Testis (tissue), 3 donors: ENCODE results near the gene PDPK1. TPM values are rescaled to one million over a fixed set of nuclear protein-coding genes. Genes with fewer than 3 reads are reported as not detected.

ENCODE experiments used
- DNase-seq: peaks from one replicate; pipeline ENCODE4 v3.0.0-alpha.2; 2019
- H3K27ac ChIP-seq, 2 donors: fragments of 200-600 bp; sonication (generic); one replicate each; pipeline ENCODE4 v1.5.1; 2019
- H3K27me3 ChIP-seq: fragments of 200-600 bp; sonication (generic); one replicate; pipeline ENCODE4 v1.5.1; 2019
- H3K36me3 ChIP-seq: fragments of 200-600 bp; sonication (generic); one replicate; pipeline ENCODE4 v1.5.1; 2017; ENCODE audit warnings: low read depth; ENCODE audit errors: missing control alignments
- H3K4me1 ChIP-seq: fragments of 200-600 bp; sonication (generic); one replicate; pipeline ENCODE4 v1.5.1; 2019
- H3K4me3 ChIP-seq, 2 donors: fragments of 200-600 bp; sonication (generic); one replicate each; pipeline ENCODE4 v1.5.1; 2017 to 2019
- H3K9me3 ChIP-seq: fragments of 200-600 bp; sonication (generic); one replicate; pipeline ENCODE4 v1.5.1; 2017
- CTCF ChIP-seq, 3 experiments: fragments of 450-650 bp in 2 of 3; fragments of 200-600 bp in 1 of 3; sonication (generic) in 1 of 3; IDR thresholded peaks; one replicate each; pipeline ENCODE4 v1.5.1; 2016 to 2019; ENCODE audit warnings: antibody characterized with exemption in 3 of 3, mild to moderate bottlenecking in 2 of 3, moderate library complexity in 1 of 3
- POLR2A ChIP-seq: fragments of 450-650 bp; IDR thresholded peaks from one replicate; pipeline ENCODE4 v1.6.1; 2017; ENCODE audit warnings: antibody characterized with exemption, mild to moderate bottlenecking, moderate library complexity
- WGBS, 2 donors: methylation state at CpG; one replicate each; pipeline ENCODE4 v1.1.5; 2018; 5-methylcytosine and 5-hydroxymethylcytosine counted together
- intact Hi-C: fragments of 100-400 bp; cut with DNase I; formaldehyde crosslinking; loops from one replicate; pipeline ENCODE4 v1.15.1; 2023; ENCODE audit warnings: low total_unique reads
- polyA plus RNA-seq: library from polyadenylated mRNA; stranded (reverse); fragments of 350-450 nt; fragmentation: Illumina TruSeq; extraction: RNeasy Lipid Tissue Mini Kit (QIAGEN cat#74804); gene quantifications from one replicate; pipeline ENCODE4 v1.2.3, GENCODE V29; 2014; ENCODE audit warnings: low read depth, low replicate concordance; ENCODE audit not compliant: insufficient read depth
- total RNA-seq, 2 donors: library from RNA; depleted of rRNA; stranded (reverse); fragments of >200 nt; gene quantifications; one replicate each; pipeline ENCODE4 v1.2.3, GENCODE V29; 2016

The PDPK1 gene
- total and polyA plus RNA-seq, 3 donors from 2014 or later, result 53.0 to 75.3 (median 61.1) TPM

DNA sequence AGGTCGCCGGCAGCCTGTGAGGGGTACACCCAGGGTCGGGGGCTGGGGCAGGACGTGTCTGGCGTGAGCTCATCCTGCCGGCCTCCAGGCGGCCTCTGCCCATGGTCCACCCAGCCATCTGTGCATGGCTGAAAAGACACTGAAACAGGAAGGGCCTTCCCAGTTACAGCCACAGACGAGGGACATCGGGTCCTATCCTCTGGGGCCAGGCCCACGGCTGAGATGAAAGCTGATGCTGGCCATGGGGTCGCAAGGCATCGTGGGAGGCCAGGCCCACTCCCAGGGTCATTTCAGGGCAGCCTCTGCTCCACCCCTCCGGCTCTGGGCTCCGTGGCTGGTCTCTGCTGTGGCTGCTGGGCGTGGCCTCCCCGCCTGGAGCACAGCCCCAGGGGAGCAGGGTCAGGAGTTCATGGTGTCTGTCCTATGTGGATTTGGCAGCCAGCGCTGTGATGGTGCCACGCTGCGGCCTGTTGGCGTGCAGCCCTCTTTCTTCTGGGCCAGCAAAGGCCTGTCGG, 40.6 kb upstream of the PDPK1 start:
- Histone ChIP-seq H3K4me3 (no peak overlapping the region), H3K36me3 (no peaks in the 10 kb centered on the region), H3K4me1 (peaks cover 23% of the 10 kb centered on the region), H3K27ac (no peak overlapping the region), H3K9me3 (no peaks in the 10 kb centered on the region), H3K27me3 (no peaks in the 10 kb centered on the region)
- DNase-seq, result peak; percentile 75
- intact Hi-C loops, result no loop called here
- WGBS, 2 donors, result 54 to 65% methylated on average over 8 to 21 of the region's 21 CpGs
- TF ChIP-seq POLR2A, result no peak

- DNase-seq, result no peak
- WGBS, 2 donors, result 75 to 80% methylated on average over 15 to 26 of the region's 26 CpGs
- Histone ChIP-seq H3K4me3 (no peak overlapping the region), H3K9me3 (no peaks in the 10 kb centered on the region), H3K36me3 (no peaks in the 10 kb centered on the region), H3K4me1 (peaks cover 28% of the 10 kb centered on the region), H3K27ac (no peak overlapping the region), H3K27me3 (no peaks in the 10 kb centered on the region)
- intact Hi-C loops, result no loop called here
- TF ChIP-seq POLR2A (no peak), CTCF (IDR thresholded peaks at IDR 0.05) (no peak)
Observed at GRCh38 chr16:2497695-2498484, 39.9 kb upstream of the PDPK1 start.

GRCh38 chr16:2498531-2499253, 39.1 kb upstream of the PDPK1 start:
- no peak for TF ChIP-seq POLR2A
- no peak for TF ChIP-seq CTCF (IDR thresholded peaks at IDR 0.05)
- intact Hi-C loops, result no loop called here
- DNase-seq, result no peak
- Histone ChIP-seq H3K36me3 (no peaks in the 10 kb centered on the region), H3K4me1 (peaks cover 30% of the 10 kb centered on the region), H3K27ac (no peak overlapping the region), H3K4me3 (no peak overlapping the region), H3K27me3 (no peaks in the 10 kb centered on the region), H3K9me3 (no peaks in the 10 kb centered on the region)
- WGBS, 2 donors, result 77% methylated on average over 15 of the region's 15 CpGs; no CpG with 5 or more reads in 1 of the 2 donors

DNA sequence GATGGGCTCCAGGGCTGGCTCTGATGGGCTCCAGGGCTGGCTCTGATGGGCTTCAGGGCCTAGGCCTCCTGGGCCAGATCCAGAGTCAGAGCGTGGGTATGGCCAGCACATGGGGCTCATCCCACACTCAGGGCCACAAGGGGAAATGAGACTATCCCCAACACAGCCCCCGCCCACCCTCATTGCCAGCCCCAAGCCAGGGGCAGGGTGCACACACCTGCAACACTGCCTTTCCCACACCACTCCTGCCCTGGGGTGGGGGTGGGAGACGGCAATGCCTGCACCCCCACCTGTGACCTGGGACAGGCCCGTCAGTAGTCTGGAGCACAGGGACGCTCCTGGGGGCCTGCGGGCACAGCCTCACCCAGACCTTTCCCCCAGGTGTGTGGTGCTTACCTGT, 38.4 kb upstream of the PDPK1 start:
- no peaks in the 10 kb centered on the region for H3K9me3 ChIP-seq
- intact Hi-C loops, result no loop called here
- peaks cover 30% of the 10 kb centered on the region for H3K4me1 ChIP-seq
- H3K4me3 ChIP-seq, result no peak overlapping the region
- TF ChIP-seq CTCF (IDR thresholded peaks at IDR 0.05), result no peak
- TF ChIP-seq POLR2A, result no peak
- H3K27me3 ChIP-seq, result no peaks in the 10 kb centered on the region
- no peaks in the 10 kb centered on the region for H3K36me3 ChIP-seq
- WGBS, 2 donors, result 80 to 88% methylated on average over 1 to 6 of the region's 6 CpGs
- no peak overlapping the region for H3K27ac ChIP-seq
- DNase-seq, result no peak

GRCh38 chr16:2499890-2500429, 37.9 kb upstream of the PDPK1 start:
- intact Hi-C loops, result no loop called here
- Histone ChIP-seq H3K27ac (no peak overlapping the region), H3K9me3 (no peaks in the 10 kb centered on the region), H3K36me3 (no peaks in the 10 kb centered on the region), H3K4me3 (no peak overlapping the region), H3K27me3 (no peaks in the 10 kb centered on the region), H3K4me1 (peaks cover 30% of the 10 kb centered on the region)
- DNase-seq, result no peak
- no peak for TF ChIP-seq POLR2A
- no peak for TF ChIP-seq CTCF (IDR thresholded peaks at IDR 0.05)
- WGBS, 2 donors, result 93% methylated on average over 15 to 29 of the region's 29 CpGs
